ENCODE measurements around the gene ALKBH4. TPM values are rescaled to one million over a fixed set of nuclear protein-coding genes. Genes with fewer than 3 reads are reported as not detected.
"Not testable (repeated sequence)": the region's sequence is repeated elsewhere in the genome, so short reads cannot be mapped to it uniquely, and the experiment has no call there.

The ALKBH4 gene
- total RNA-seq, 1 experiment from 2014 or later, result 27.3 TPM

DNA sequence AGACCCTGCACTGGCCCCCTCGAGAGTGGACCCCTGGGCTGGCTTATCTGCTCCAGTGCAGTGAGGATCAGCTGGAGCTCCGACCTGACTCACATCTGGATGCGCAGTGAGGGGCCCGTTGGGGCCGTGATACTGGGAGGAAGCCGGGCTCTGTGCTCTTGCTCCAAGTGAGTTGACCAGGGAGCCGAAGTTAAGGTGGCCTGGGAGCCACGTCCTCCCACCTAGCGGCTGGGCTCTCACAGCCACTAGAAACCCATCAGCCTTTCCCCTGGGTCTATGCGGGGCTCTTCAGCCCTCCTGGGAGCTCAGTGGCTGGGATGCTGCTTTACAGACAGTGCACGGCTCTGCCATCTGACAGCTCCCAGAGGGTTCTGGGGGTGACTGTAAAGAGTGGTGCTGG lies 9.1 kb downstream of the ALKBH4 start:
- DNase-seq (ENCODE audit: low read depth), result no peak

DNA sequence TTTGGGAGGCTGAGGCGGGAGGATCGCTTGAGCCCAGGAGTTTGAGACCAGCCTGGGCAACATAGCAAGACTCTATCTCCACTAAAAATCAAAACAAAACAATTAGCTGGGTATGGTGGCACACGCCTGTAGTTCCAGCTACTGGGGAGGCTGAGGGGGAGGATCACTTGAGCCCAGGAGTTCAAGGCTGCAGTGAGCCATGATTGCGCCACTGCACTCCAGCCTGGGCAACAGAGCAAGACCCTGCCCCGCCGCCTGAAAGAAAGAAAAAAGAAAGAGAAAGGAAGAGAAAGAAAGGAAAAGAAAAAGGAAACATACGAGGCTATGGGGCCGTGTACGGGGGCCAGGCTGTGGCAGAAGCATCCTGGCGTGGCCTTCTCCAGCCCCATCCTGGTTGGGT lies 9.7 kb downstream of the ALKBH4 start:
- not testable (repeated sequence) for DNase-seq (ENCODE audit: low read depth)

DNA sequence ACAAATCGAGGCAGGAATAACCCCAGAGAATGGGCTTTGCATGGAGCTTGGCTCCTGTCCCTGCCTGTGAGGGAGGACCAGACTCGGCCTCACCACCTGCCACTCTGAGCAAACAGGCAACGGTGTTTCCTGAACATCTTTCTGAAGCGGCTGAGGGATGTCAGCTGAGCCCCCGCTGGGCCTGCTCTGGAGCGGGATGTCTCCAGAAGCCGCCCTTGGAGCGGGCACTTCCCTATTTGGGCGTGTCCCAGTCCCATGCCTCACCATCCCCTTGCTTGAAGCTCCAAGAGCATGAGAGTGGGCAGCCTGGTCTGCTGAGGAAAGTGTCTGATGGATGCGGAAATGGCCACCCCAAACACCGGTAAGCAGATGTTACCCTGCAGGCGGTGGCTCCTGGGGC lies 10.2 kb downstream of the ALKBH4 start:
- DNase-seq (ENCODE audit: low read depth), result no peak

DNA sequence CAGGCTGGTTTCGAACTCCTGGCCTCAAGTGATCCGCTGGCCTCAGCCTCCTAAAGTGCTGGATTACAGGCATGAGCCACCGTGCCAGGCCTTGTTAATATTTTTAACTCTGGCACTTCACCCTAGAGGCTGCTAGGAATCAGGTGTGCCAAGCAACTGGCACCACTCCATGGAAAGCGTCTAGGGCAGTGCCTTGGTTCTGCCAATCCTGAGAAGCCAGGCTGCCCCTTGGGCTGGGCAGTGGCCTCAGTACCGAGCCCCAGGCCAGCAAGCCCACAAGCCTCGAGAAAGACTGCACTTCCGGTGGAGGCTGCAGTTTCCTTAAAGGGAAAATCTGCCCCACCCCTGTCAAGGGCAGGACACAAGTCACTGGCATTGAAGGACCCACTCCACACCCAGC lies 11.3 kb downstream of the ALKBH4 start:
- no peak for DNase-seq (ENCODE audit: low read depth)

DNA sequence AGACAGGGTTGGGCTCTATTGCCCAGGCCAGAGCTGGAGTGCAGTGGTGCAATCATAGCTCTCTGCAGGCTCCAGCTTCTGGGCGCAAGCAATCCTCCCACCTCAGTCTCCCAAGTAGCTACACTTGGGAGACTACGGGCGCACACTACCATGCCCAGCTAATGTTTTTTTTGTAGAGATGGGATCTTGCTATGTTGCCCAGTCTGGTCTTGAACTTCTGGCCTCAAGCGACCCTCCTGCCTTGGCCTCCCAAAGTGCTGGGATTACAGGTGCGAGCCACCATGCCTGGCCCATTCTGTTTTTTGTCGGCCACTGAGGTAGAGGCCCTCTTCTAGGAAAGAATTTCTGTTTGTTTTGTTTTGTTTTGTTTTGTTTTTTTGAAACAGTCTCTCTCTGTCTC lies 12.2 kb downstream of the ALKBH4 start:
- DNase-seq (ENCODE audit: low read depth), result no peak

DNA sequence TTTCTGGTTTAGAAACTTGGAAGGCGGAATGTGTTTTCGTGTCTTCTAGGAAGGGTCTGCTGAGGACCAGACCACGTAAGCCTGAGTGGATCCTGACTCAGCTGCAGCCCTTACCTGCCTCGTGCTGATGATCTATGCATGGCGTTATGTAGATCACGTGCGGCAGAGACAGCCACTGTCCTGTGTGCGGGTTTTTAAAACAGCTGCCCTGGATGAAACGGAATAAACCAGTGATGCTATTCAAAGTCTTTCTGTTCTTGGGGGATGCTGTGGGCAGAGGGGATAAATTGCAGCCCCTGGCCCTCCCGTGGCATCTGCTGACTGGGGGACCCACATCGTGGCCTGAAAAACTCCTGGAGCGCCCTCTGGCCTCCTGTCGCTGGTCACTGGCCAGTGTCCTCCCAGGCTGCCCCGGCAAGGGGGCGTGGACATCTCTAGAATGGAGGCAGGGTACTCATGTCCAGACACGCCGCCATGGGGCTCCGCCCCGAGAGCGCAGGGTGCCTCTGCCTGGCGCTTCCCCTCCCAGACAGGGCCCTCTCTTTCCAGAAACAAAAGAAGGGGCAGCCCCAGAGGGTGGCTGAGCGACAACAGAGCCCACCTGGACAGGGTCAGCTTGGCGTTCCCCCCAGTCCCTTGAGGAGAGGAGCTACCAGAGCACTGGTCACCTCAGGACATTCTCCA lies 13.2 kb downstream of the ALKBH4 start:
- no peak for DNase-seq (ENCODE audit: low read depth)

DNA sequence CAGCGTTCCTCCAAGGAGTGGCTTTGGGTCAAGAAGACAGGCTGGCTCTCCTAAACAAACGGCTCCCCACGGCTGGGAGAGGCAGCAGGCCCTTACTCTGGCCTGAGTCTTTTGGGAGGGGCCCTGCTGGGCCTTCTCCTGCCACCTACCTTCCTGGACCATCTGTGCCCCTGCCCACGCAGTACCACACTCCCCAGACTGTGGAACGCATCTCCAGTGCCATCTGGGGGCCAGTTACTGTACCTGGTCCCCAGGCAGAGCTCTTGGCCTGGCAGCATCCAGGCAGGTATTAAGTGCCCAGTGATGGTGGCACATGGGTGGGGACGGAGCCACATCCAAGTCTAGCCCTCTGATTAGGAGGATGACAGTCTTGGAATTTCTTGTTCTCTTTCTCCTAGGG lies 14.4 kb downstream of the ALKBH4 start:
- no peak for DNase-seq (ENCODE audit: low read depth)

DNA sequence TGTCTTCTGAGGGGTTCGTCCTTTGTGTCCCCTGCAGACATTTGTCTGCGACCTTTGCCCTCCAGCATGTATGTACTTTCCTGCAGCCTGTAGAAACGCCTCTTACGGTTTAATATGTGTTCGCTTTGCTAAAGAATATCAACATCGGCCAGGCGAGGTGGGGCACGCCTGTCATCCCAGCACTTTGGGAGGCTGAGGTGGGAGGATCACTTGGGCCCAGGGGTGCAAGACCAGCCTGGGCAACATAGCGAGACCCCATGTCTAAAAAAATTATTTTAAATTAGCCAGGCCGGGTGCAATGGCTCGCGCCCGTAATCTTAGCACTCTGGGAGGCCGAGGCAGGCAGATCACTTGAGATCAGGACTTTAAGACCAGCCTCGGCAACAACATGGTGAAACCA lies 15.5 kb downstream of the ALKBH4 start:
- DNase-seq (ENCODE audit: low read depth), result no peak

DNA sequence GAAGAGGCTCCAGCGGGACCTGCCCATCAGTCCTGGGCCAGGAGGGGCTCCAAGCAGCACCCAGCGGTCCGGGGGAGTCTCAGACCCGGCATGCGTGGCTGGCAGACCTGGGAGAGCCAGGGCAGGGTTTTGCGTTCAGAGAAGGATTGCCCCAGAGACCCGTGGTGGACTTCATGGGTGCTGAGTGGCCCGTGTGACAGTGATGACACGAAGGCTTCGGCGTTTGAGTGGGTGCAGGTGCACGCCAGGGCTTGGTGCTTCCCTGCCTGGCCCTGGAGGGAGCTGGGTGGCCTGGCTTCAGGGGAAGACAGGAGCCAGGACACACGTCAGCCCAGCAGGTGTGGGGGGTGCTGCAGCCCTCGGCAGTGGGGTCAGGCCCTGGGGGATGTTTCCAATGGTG lies 17.4 kb downstream of the ALKBH4 start:
- no peak for DNase-seq (ENCODE audit: low read depth)

DNA sequence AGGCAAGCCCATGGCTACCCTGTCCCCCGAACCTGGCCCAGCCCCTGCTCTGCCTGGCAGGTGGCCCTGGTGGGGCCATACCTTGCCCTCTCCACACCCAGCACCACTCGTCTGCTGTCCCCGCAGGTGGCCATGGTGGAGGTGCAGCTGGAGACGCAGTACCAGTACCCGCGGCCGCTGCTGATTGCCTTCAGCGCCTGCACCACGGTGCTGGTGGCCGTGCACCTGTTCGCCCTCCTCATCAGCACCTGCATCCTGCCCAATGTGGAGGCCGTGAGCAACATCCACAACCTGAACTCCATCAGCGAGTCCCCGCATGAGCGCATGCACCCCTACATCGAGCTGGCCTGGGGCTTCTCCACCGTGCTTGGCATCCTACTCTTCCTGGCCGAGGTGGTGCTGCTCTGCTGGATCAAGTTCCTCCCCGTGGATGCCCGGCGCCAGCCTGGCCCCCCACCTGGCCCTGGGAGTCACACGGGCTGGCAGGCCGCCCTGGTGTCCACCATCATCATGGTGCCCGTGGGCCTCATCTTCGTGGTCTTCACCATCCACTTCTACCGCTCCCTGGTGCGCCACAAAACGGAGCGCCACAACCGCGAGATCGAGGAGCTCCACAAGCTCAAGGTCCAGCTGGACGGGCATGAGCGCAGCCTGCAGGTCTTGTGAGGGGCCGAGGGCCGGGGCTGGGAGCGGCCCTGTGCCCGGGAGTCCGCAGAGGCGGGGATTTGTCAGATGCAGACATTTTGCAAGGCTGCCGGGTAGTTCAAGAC lies 18.1 kb downstream of the ALKBH4 start:
- no peak for DNase-seq (ENCODE audit: low read depth)

DNA sequence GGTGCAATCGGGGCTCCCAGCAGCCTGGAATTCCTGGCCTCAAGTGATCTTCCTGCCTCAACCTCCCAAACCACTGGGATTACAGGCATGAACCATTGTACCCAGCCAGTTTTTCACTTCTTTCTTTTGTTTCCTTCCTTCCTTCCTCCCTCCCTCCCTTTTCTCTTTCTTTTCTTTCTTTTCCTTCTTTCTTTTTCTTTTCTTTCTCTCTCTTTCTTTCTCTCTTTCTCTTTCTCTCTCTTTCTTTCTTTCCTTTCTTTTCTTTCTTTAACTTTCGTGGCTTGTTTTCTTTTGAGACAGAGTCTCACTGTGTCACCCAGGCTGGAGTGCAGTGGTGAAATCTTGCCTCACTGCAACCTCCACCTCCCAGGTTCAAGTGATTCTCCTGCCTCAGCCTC lies 19.0 kb downstream of the ALKBH4 start:
- no peak for DNase-seq (ENCODE audit: low read depth)

DNA sequence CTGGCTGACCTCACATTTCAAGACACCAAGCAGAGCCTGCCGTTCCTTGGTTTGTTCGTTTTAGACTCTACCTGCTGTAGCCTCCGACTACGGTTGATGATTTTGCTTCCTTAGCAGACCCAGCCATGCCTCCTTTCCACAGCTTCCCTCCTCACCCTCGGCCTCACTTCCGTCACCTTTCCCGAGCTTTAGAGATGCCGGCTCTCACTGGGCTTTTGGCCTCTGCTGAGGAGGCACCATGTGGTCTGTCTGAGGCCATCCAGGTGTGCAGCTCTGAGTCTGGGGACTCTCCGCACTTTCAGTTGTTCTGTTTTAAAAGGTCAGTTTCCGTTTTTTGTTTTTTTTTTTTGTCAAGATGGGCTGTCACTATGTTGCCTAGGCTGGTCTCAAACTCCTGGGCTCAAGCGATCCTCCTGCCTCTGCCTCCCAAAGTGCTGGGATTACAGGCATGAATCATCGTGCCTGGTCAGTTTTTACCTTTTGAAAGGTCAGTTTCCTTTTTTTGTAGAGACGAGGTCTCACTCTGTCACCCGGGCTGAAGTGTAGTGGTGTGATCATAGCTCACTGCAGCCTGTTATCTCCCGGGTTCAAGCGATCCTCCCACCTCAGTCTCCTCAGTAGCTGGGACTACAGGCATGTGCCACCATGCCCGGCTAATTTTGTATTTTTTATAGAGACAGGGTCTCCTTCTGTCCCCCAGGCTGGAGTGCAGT lies 19.5 kb downstream of the ALKBH4 start:
- DNase-seq (ENCODE audit: low read depth), result no peak

DNA sequence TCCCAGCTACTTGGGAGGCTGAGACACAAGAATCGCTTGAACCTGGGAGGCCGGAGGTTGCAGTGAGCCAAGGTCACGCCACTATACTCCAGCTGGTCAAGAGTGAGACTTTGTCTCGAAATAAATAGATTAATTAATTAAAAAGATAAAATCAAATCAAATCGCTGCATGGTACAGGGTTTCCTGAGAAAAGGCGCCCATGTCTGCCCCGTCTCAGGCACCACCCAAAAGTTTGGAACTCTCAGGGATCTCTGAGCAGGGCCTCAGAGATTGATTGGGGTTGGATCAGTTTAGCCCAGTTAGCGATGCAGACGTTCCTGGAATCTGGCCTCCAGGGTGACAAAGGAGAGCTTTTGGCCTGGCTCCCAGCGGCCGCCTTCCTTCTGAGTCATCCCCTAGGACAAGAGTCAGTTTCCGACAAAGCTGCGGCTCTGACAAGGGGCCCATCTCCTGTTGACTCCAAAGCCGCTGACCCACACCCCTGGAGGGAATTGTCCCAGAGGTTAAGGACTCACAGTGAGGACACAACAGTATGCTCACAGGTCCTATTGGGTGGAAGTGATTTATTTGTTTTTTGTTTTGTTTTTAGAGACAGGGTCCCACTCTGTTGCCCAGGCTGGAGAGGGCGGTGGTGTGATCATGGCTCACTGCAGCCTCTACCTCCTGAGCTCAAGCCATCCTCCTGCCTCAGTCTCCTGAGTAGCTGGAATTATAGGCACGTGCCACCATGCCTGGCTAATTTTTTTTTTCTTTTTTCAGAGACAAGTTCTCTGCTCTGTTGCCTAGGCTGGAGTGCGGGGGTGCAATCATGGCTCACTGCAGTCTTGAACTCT lies 24.5 kb downstream of the ALKBH4 start:
- DNase-seq (ENCODE audit: low read depth), result peak; percentile 89

DNA sequence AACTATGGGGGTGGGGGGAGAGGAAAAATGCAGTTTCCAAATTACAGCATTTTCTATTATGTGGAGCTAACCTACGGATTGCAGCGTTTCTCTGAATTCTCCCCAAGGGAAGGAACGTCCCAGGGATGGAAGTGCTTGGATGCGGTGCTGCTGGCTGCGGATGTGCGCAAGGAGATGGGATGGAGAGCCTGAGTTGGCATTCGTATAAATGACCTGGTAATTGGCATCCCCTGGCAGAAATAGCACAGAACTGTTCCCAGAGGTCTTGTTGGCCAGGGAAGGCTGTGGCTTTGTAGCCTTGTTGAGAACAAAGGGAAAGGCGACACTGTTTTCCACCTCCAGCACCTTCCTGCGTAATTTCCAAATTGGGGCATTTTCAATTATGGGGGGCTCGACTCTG lies 28.5 kb downstream of the ALKBH4 start:
- DNase-seq (ENCODE audit: low read depth), result no peak

DNA sequence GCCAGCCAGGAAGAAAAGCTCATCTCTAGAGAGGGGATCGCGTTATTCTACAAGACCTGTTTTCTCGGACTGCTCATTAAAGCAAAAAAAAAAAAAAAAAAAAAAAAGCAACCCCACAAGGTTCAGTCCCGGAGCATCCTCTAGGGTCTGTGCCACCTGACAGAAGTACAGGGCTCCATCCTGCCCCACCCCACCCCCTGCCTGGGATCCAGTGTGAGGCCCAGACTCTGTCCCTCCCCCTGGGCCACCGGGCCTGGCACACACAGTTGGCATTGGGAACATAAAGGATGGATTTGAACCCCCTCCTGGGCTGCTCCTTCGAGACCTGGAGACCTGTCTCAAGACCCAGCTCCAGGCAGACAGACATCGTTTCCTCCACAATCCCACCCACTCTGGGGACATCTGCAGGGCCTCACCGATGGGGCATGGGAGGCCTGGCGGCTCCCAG lies 30.6 kb downstream of the ALKBH4 start:
- DNase-seq (ENCODE audit: low read depth), result peak; percentile 37

DNA sequence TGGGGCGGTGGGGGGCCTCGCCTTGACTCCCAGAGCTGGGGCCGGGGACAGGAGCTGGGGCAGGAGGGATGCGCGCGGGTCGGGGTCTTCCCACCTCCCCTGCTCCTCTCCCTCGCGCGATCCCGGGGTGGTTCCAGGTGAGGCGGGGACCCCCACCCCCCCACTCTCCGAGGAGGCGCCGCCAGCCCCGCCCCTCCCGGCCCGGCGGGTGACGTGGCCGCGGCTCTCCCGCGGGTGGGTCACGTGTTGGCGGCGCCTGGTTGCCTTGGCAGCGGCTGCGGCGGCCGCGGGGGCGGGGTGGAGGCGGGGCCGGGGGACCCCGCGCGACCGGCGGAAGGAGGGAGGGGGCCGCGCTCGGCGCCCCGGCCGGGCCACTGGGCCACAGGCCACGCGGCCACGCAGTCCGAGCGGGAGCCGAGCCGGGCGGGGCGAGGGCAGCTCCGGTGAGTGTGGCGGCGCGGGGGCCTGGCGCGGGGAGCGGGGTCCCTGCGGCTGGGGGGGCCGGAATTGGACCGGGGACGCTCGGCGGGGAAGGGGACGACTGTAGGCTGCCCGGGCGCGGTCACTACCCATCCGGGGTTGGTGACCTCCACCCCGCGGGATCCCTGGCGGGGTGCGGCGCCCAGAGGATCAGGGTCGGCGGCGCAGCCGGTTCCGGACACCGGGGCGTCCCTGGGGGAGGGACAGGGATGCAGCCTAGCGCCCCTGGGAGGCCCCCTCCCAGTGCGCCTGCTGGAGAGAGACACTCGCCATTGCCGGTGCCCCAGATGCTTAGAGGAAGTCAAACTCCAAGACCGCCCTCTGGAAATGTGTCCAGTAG lies 31.2 kb downstream of the ALKBH4 start, which contains the start of gene ORAI2:
ORAI2 (plus strand) TSS at position 357 of the 820 bp plus-strand sequence. CDS start 5,382 bp downstream, outside the sequence.
- peak; percentile 13 for DNase-seq (ENCODE audit: low read depth)

DNA sequence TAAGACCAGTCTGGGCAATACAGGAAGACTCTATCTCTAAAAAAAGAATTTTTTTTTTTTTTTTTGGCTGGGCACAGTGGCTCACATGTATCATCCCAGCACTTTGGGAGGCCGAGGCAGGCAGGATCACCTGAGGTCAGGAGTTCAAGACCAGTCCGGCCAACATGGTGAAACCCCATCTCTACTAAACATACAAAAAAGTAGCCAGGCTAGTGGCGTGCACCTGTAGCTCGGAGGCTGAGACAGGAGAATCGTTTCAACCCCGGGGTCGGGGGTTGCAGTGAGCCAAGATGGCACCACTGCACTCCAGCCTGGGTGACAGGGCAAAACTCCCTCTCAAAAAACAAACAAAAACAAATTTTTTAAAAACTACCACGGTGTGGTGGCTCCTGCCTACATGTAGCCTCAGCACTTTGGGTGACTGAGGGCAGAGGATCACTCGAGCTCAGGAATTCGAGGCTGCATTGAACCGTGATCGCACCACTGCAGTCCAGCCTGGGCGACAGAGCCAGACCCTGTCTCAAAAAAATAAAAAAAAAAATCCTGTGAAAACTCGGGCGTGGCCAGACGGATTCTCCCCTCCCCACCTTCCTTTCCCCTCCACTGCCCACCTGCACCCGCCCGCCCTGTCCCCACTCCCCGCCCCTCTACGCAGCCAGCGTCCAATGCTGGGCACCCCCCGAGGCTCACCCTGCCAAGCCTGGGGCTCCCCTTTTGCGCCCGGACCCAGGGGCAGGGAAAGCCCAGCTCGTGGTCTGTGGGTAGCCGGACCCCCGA lies 32.0 kb downstream of the ALKBH4 start:
- no peak for DNase-seq (ENCODE audit: low read depth)

DNA sequence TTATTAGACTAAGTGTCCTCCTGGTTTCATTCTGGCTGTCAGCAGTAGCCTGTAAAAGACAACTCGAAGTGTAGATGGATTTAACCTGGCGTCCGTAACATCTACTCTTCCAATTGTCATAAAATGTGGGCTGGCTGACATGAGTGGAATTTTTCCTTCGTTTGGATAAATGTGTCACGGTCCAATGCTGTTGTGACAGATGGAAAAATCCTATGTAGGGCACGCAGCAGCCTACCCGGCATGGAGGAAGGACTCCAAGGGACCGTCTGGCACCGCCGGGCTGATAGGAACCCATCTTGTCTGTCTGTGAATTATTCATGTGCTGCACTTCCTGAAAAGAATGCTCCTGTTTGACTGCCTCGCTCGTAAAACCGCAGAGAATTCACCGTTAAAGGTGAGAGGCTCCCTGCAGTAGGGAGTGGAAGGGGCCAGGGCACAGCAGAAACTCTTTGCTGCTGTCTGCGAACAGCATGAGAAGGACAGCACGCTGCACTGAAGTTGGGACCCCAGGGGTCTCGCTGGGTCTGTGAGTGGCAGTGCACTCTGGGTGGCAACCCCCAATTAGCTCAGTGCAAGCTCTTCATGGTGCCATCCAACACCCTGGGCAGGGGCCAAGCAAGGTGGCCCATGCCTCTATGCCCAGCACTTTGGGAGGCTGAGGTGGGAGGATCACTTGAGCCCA lies 32.9 kb downstream of the ALKBH4 start:
- DNase-seq (ENCODE audit: low read depth), result no peak
